Measurements from ENCODE around the gene DGLUCY.

DNA sequence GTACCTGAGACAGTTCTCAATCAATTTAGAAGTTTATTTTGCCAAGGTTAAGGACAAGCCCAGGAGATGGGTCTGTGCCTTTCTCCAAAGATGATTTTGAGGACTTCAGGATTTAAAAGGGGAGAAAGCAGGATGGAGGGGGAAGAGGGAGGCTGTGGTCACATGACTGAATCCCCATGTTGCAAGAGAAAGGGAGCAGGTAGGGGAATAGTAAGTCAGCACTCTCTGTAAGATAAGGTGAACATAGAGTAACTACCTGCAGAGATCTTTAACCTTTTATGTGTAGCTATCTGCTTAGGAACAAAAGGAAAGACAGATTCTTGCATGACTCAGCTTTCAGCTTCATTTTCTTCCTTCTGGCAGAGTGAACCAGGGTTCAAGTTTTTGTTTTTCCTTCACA is 25.9 kb downstream of the DGLUCY start:
- TF ChIP-seq EZH2 (IDR thresholded peaks at IDR 0.05; ENCODE audit: low read depth, low read length, severe bottlenecking) (no peak), RAD21 (IDR thresholded peaks at IDR 0.05 in 1 of 2, conservative IDR thresholded peaks at IDR 0.05 in 1 of 2; ENCODE audit: low read depth in 2 of 2, low read length in 2 of 2) (no peak), GTF2F1 (IDR thresholded peaks at IDR 0.05; ENCODE audit: borderline replicate concordance, low read depth, low read length) (no peak), YY1 (IDR thresholded peaks at IDR 0.05; ENCODE audit: low read depth, low read length) (no peak)
- TF ChIP-seq, protein P1, sequence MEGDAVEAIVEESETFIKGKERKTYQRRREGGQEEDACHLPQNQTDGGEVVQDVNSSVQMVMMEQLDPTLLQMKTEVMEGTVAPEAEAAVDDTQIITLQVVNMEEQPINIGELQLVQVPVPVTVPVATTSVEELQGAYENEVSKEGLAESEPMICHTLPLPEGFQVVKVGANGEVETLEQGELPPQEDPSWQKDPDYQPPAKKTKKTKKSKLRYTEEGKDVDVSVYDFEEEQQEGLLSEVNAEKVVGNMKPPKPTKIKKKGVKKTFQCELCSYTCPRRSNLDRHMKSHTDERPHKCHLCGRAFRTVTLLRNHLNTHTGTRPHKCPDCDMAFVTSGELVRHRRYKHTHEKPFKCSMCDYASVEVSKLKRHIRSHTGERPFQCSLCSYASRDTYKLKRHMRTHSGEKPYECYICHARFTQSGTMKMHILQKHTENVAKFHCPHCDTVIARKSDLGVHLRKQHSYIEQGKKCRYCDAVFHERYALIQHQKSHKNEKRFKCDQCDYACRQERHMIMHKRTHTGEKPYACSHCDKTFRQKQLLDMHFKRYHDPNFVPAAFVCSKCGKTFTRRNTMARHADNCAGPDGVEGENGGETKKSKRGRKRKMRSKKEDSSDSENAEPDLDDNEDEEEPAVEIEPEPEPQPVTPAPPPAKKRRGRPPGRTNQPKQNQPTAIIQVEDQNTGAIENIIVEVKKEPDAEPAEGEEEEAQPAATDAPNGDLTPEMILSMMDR (IDR thresholded peaks at IDR 0.05; ENCODE audit: control extremely low read depth in 1 of 3, insufficient read depth in 1 of 3, low read depth in 1 of 3, low read length in 3 of 3): no peak
